Retinal pigment epithelial cell (primary cell): ENCODE measurements around the gene CAPN11.

ENCODE experiments used
- DNase-seq: peaks from one replicate; pipeline ENCODE4 v3.0.0-alpha.2; 2010; ENCODE audit warnings: low read depth
- H3K4me3 ChIP-seq: 2 replicates; pipeline ENCODE4 v1.5.1; 2011; ENCODE audit warnings: mild to moderate bottlenecking, low read length, control low read depth, moderate library complexity
- TF ChIP-seq, protein P1 (sequence below): conservative IDR thresholded peaks from 2 replicates; pipeline ENCODE4 v1.5.1; 2011; ENCODE audit warnings: low read depth, low read length, control low read depth, inconsistent platforms

Gene CAPN11

DNA sequence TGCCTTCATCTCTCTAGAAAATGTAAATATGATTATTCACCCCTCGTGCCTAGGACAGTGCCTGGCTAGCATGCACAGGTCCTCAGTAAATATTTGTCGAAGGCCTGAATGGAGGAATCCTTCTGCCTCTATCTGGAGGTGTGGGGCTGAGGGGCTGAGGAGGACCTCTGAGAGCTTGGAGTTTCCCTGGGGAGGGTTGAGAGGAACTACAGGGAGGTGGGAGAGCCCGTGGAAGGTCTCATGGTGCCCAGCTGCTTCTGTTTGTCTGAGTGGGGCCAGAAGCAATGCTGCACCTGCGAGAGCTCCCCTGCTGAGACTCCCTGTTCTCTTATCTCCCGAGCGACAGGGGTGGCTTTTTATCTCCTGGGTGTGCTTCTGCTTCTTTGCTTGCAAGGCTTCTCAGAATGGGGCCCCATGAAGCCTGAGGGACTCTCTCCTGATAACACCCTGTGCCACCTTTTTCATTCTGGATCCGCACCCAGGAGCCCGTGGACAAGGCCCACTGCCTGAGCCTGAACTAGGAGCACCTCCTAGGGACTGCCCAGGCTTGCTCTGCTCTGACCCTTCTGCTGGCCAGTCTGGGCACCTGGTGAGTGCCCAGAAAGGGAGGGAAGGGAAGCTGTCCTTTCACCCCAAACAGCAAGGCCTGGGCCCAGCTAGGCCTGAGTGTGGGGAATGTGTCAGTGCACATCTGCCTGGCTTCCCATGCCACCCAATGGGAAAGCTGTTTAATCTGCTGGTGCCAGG is 67.1 kb downstream of the CAPN11 start:
- H3K4me3 ChIP-seq, result no peak overlapping the region
- no peak for DNase-seq

DNA sequence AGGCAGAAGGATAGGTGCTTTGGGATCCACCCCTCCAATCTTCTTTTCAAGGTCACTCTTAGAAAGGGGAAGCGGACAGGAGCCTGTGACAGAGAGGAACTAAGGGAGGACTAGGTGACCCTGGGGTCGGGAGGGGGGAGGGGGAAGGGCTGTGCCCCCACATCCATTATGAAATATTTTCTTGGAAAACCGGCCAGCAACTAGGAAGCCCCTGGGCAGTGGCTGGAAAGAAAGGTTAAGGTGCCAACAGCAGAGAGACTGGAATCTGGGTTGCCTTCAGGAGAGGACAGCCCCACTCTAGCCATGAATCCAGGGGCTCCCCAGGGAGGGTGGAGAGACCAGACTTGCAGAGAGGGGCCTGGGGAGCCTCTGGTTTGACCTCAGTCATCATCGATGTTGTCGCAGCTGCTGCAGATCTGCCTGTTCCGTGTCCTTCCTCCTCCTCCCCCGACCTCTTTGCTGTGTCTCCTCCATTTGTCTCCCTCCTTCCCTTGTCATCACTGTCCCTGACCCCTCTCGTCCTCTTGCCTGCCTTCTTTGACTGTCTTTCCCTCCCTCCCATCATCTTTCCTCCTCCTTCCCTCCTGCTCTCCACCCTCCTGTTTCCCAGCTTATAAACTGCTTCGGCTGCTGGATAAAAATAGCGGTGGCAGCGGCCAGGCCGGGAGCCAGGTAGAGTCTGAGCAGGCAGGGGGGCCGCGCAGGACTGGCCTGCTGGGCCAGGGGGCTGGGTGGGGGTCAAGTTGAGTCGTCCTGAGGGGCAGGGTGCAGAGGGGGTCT is 67.9 kb downstream of the CAPN11 start:
- no peak overlapping the region for H3K4me3 ChIP-seq
- DNase-seq, result no peak
- TF ChIP-seq, protein P1, sequence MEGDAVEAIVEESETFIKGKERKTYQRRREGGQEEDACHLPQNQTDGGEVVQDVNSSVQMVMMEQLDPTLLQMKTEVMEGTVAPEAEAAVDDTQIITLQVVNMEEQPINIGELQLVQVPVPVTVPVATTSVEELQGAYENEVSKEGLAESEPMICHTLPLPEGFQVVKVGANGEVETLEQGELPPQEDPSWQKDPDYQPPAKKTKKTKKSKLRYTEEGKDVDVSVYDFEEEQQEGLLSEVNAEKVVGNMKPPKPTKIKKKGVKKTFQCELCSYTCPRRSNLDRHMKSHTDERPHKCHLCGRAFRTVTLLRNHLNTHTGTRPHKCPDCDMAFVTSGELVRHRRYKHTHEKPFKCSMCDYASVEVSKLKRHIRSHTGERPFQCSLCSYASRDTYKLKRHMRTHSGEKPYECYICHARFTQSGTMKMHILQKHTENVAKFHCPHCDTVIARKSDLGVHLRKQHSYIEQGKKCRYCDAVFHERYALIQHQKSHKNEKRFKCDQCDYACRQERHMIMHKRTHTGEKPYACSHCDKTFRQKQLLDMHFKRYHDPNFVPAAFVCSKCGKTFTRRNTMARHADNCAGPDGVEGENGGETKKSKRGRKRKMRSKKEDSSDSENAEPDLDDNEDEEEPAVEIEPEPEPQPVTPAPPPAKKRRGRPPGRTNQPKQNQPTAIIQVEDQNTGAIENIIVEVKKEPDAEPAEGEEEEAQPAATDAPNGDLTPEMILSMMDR, result no peak

More for the DNA sequence above, 67.1 kb downstream of the CAPN11 start:
- TF ChIP-seq, protein P1, result no peak

DNA sequence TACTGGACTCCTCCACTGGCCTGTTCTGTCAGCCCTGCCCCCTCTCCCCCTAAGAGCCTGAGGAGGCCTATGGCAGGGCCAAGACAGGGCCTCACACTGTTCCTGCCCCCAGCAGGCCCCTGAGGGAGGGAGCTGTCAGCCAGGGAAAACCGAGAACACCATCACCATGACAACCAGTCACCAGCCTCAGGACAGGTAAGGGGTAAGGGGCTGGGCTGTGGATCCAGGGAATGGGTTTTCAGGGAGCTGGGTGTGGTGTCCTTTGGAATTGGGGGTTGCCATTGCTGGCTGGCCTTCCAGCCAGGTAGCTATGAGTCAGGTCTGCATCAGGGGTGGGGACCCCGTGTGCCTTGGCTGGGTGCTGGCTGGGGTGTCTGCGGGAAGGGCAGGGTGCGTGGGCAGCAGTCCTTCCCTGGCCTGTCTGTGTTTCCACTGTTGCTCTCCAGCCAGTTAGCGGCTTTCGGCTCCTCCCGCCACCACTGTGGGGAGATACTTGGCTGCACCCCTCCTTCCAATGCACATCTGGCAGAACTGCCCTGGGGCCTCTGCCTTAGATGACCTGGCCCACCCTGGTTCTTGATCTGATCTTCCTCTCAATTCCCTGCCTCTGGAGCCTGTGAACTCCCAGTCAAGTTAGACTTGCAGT is 68.7 kb downstream of the CAPN11 start:
- DNase-seq, result no peak
- TF ChIP-seq, protein P1, result no peak
- H3K4me3 ChIP-seq, result no peak overlapping the region

DNA sequence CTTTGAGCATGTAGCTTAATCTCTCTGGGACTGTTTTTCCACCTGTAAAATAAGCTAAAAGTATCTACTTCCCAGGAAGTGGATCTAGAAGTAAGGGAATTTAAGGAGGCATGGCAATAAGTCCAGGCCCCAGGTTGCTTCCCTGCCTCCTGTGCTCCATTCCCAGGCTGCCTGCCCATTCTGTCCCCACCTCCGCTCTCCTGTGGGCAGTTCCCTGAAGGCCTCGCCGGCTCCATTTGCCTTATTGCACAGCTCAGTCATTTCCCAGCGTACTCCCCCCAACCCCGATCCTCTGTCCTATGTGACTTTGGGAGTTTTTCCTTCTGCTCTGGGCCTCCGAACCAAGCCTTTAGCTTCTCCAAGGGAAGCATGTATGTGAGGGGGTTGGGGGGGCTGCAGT is 69.4 kb downstream of the CAPN11 start:
- H3K4me3 ChIP-seq, result no peak overlapping the region
- TF ChIP-seq, protein P1, result no peak
- DNase-seq, result no peak

DNA sequence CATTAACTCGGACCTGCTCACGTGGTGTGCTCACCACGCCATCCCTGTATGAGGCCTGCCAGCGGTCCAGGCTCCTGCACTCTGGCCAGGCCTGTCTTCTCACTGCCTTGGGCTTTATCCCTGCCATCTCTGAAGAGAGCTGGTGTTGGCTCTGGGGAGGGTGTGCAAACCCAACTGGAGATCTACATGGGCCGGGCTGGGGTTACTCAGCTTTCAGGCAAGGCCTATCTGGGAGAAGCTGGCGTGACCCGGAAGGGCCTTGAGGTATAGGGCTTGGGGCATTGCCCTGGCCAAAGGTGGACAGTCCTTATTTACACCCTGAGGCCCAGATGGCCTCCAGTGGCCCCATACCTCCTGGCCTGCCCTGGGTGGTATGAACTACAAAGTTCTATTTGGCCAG is 69.8 kb downstream of the CAPN11 start:
- H3K4me3 ChIP-seq, result no peak overlapping the region
- TF ChIP-seq, protein P1, result no peak
- DNase-seq, result no peak

DNA sequence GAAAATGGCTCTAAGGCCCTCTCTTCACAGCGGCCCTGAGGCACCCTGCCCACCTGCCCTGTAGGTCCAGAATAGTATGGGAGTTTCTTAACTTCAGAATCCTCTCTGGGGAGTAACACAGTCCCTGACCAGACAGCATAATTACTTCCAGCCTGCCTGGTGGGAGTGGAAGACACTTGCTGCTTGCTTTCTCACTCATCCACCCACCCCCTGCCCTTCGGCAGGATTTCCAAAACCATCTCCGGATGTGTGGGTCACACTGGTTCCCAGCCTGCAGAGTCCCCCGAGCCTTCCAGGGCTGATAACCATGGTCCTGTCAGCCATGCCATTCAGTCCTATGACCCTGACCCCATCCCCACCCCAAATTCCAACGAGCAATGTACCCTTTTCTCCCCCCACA is 70.2 kb downstream of the CAPN11 start:
- TF ChIP-seq, protein P1, result no peak
- no peak for DNase-seq
- H3K4me3 ChIP-seq, result no peak overlapping the region
